IMR-90 (cell line): Measurements from ENCODE around the gene HTT-AS. TPM values are rescaled to one million over a fixed set of nuclear protein-coding genes. Genes with fewer than 3 reads are reported as not detected.

Experiments used
- ATAC-seq: fragments of 200-7000 bp; cut with Tn5 transposase; 2 replicates; pipeline ENCODE4 v1.9.1; 2020; ENCODE audit warnings: low read depth, mild to moderate bottlenecking, moderate library complexity
- BruUV-seq: library from RNA; stranded (reverse); fragments of 400-500 nt; replicated peaks from 2 replicates; lab custom pipeline; 2021; lab: Mats Ljungman, UMichigan
- CTCF ChIA-PET: fragments of 300-600 bp; formaldehyde crosslinking; extraction: SDS; loops from one replicate; lab custom pipeline; 2021; ENCODE audit warnings: antibody characterized with exemption; lab: Yijun Ruan, JAX
- POLR2A ChIA-PET: fragments of 300-600 bp; sonication (Branson Sonifier 250); formaldehyde crosslinking; loops from one replicate; lab custom pipeline; 2022; ENCODE audit warnings: antibody characterized with exemption; ENCODE audit not compliant: unreplicated experiment; lab: Charles Lee
- DNase-seq: peaks from one replicate; pipeline ENCODE4 v3.0.0; 2013
- H2AFZ ChIP-seq: replicated peaks from 2 replicates; pipeline ENCODE3; 2013; ENCODE audit warnings: low read length, mild to moderate bottlenecking; ENCODE audit not compliant: poor library complexity
- H2AK5ac ChIP-seq: 2 replicates; pipeline ENCODE4 v1.6.1; 2013; ENCODE audit warnings: low read depth, low read length, inconsistent platforms
- H2AK9ac ChIP-seq: replicated peaks from 2 replicates; pipeline ENCODE3; 2013; ENCODE audit warnings: mild to moderate bottlenecking, low read depth, low read length, moderate library complexity; ENCODE audit not compliant: poor library complexity
- H2BK120ac ChIP-seq: 2 replicates; pipeline ENCODE4 v1.6.1; 2013; ENCODE audit warnings: low read depth, low read length, inconsistent platforms
- H2BK15ac ChIP-seq: 3 replicates; pipeline ENCODE4 v1.6.1; 2013; ENCODE audit warnings: low read depth, low read length, inconsistent platforms
- H2BK20ac ChIP-seq: 2 replicates; pipeline ENCODE4 v1.6.1; 2013; ENCODE audit warnings: low read depth, mild to moderate bottlenecking, inconsistent platforms, low read length, moderate library complexity
- H2BK5ac ChIP-seq: 2 replicates; pipeline ENCODE4 v1.6.1; 2013; ENCODE audit warnings: mild to moderate bottlenecking, low read depth, low read length, inconsistent platforms; ENCODE audit not compliant: poor library complexity, severe bottlenecking
- H3K14ac ChIP-seq: replicated peaks from 2 replicates; pipeline ENCODE4 v1.6.1; 2013; ENCODE audit warnings: low read depth, low read length, inconsistent platforms
- H3K18ac ChIP-seq: 2 replicates; pipeline ENCODE4 v1.6.1; 2013; ENCODE audit warnings: low read depth, low read length, control low read depth
- H3K23ac ChIP-seq: 2 replicates; pipeline ENCODE4 v1.6.1; 2013; ENCODE audit warnings: low read depth, low read length, inconsistent platforms
- H3K27ac ChIP-seq: 2 replicates; pipeline ENCODE4 v1.5.1; 2013; ENCODE audit warnings: mild to moderate bottlenecking, control low read depth, low read length; ENCODE audit not compliant: insufficient read depth
- H3K27me3 ChIP-seq: 2 replicates; pipeline ENCODE4 v1.6.1; 2013; ENCODE audit warnings: low read length; ENCODE audit not compliant: control insufficient read depth, insufficient read depth
- H3K36me3 ChIP-seq: 2 replicates; pipeline ENCODE4 v1.6.1; 2013; ENCODE audit warnings: low read length, mixed read lengths; ENCODE audit not compliant: control insufficient read depth, insufficient read depth
- H3K4ac ChIP-seq: 2 replicates; pipeline ENCODE4 v1.6.1; 2013; ENCODE audit warnings: low read depth, low read length, inconsistent platforms
- H3K4me1 ChIP-seq: 2 replicates; pipeline ENCODE4 v1.6.1; 2013; ENCODE audit warnings: low read length, mixed read lengths; ENCODE audit not compliant: control insufficient read depth, insufficient read depth
- H3K4me2 ChIP-seq: 2 replicates; pipeline ENCODE4 v1.6.1; 2013; ENCODE audit warnings: low read depth, mild to moderate bottlenecking, control low read depth, low read length, moderate library complexity
- H3K4me3 ChIP-seq: 2 replicates; pipeline ENCODE4 v1.5.1; 2013; ENCODE audit warnings: low read depth, mild to moderate bottlenecking, control low read depth, low read length, moderate library complexity; ENCODE audit not compliant: insufficient read depth
- H3K56ac ChIP-seq: 2 replicates; pipeline ENCODE4 v1.6.1; 2013; ENCODE audit warnings: low read length, inconsistent platforms; ENCODE audit not compliant: insufficient read depth; ENCODE audit errors: extremely low read depth
- H3K79me1 ChIP-seq, 2 experiments: 2 replicates each; pipeline ENCODE4 v1.6.1; 2013; ENCODE audit warnings: low read length in 2 of 2, inconsistent platforms in 1 of 2, low read depth in 1 of 2
- H3K9ac ChIP-seq: 2 replicates; pipeline ENCODE4 v1.6.1; 2013; ENCODE audit warnings: low read depth, low read length, control low read depth
- H3K9me1 ChIP-seq: 2 replicates; pipeline ENCODE4 v1.6.1; 2013; ENCODE audit warnings: low read length, inconsistent platforms; ENCODE audit not compliant: insufficient read depth
- H3K9me3 ChIP-seq: 2 replicates; pipeline ENCODE4 v1.6.1; 2013; ENCODE audit warnings: low read length; ENCODE audit not compliant: control insufficient read depth, insufficient read depth
- H4K20me1 ChIP-seq: 2 replicates; pipeline ENCODE4 v1.6.1; 2013; ENCODE audit warnings: low read length, inconsistent platforms; ENCODE audit not compliant: insufficient read depth
- H4K5ac ChIP-seq: 2 replicates; pipeline ENCODE4 v1.6.1; 2013; ENCODE audit warnings: mild to moderate bottlenecking, low read depth, low read length, control low read depth
- H4K8ac ChIP-seq, 2 experiments: 2 replicates each; pipeline ENCODE4 v1.6.1; 2013; ENCODE audit warnings: low read depth in 2 of 2, low read length in 2 of 2, control low read depth in 1 of 2, inconsistent platforms in 1 of 2
- H4K91ac ChIP-seq: 2 replicates; pipeline ENCODE4 v1.6.1; 2013; ENCODE audit warnings: low read depth, low read length, inconsistent platforms; ENCODE audit not compliant: insufficient read depth
- BHLHE40 ChIP-seq: fragments of 150-350 bp; IDR thresholded peaks from 2 replicates; pipeline ENCODE4 v1.6.1; 2016; ENCODE audit warnings: mild to moderate bottlenecking, low read depth, low read length
- CEBPB ChIP-seq: IDR thresholded peaks from 2 replicates; pipeline ENCODE4 v1.6.1; 2012; ENCODE audit warnings: low read depth, low read length, improper control_type of control experiment
- CTCF ChIP-seq: conservative IDR thresholded peaks from 2 replicates; pipeline ENCODE4 v1.5.1; 2012; ENCODE audit warnings: mild to moderate bottlenecking, low read depth, low read length, improper control_type of control experiment
- ELK1 ChIP-seq: fragments of 150-350 bp; IDR thresholded peaks from 2 replicates; pipeline ENCODE4 v1.6.1; 2016; ENCODE audit warnings: low read depth, mild to moderate bottlenecking, low read length, moderate library complexity, borderline replicate concordance
- FOS ChIP-seq: fragments of 150-350 bp; IDR thresholded peaks from 2 replicates; pipeline ENCODE4 v1.6.1; 2016; ENCODE audit warnings: low read depth, low read length
- MAZ ChIP-seq: IDR thresholded peaks from 2 replicates; pipeline ENCODE4 v1.6.1; 2012; ENCODE audit warnings: low read depth, mild to moderate bottlenecking, low read length, improper control_type of control experiment, moderate library complexity, borderline replicate concordance
- MXI1 ChIP-seq: IDR thresholded peaks from 2 replicates; pipeline ENCODE4 v1.6.1; 2012; ENCODE audit warnings: low read depth, mild to moderate bottlenecking, low read length, moderate library complexity, borderline replicate concordance
- NFE2L2 ChIP-seq: fragments of 150-350 bp; IDR thresholded peaks from 2 replicates; pipeline ENCODE4 v1.6.1; 2016; ENCODE audit warnings: low read depth, mild to moderate bottlenecking, low read length
- RAD21 ChIP-seq: IDR thresholded peaks from 2 replicates; pipeline ENCODE4 v1.6.1; 2012; ENCODE audit warnings: low read length, improper control_type of control experiment
- RCOR1 ChIP-seq: IDR thresholded peaks from 2 replicates; pipeline ENCODE4 v1.6.1; 2012; ENCODE audit warnings: mild to moderate bottlenecking, low read length, improper control_type of control experiment; ENCODE audit not compliant: insufficient replicate concordance
- SMC3 ChIP-seq: fragments of 150-350 bp; IDR thresholded peaks from 2 replicates; pipeline ENCODE4 v1.6.1; 2016; ENCODE audit warnings: low read depth, mild to moderate bottlenecking, antibody characterized with exemption, low read length, moderate library complexity
- USF2 ChIP-seq: fragments of 150-350 bp; IDR thresholded peaks from 2 replicates; pipeline ENCODE4 v1.6.1; 2017; ENCODE audit warnings: mild to moderate bottlenecking, antibody characterized with exemption, low read length, low read depth
- WGBS, 2 experiments: methylation state at CpG; one replicate each; pipeline versions ENCODE4 v1.1.5 to v1.1.7; 2013; ENCODE audit warnings: missing lambda C conversion rate in 2 of 2; ENCODE audit not compliant: insufficient read length in 1 of 2; ENCODE audit errors: extremely low coverage in 2 of 2; 5-methylcytosine and 5-hydroxymethylcytosine counted together
- dilution Hi-C: fragments of 300-500 bp; cut with HindIII; formaldehyde crosslinking; loops from one replicate; pipeline ENCODE4 v1.14.3; 2018; ENCODE audit warnings: low sequenced_read_pairs; ENCODE audit not compliant: unreplicated experiment
- in situ Hi-C: fragments of 300-500 bp; cut with MboI; formaldehyde crosslinking; loops from 3 replicates; pipeline ENCODE4 v1.14.3; 2019; ENCODE audit warnings: low sequenced_read_pairs, inconsistent platforms, mixed read lengths
- intact Hi-C: fragments of 100-400 bp; cut with micrococcal nuclease; formaldehyde crosslinking; loops from 2 replicates; pipeline ENCODE4 v1.10.0; 2022
- polyA plus RNA-seq, 3 experiments: library from polyadenylated mRNA; depleted of rRNA; stranded (reverse); fragments of >200 nt; gene quantifications; 2 replicates each; pipeline ENCODE4 v1.2.3, GENCODE V29; 2012; ENCODE audit warnings: low replicate concordance in 1 of 3
- total RNA-seq: library from RNA; depleted of rRNA; stranded (reverse); fragments of >200 nt; gene quantifications from 2 replicates; pipeline ENCODE4 v1.2.3, GENCODE V29; 2012

Gene HTT-AS
- total and polyA plus RNA-seq, 2 of the 4 experiments (the other 2 are of a cell fraction): not detected

- H3K27me3 ChIP-seq: no peaks in the 10 kb centered on the region
- no TSS peak for BruUV-seq
- H3K4ac ChIP-seq: no peak overlapping the region
- H4K20me1 ChIP-seq: no peaks in the 10 kb centered on the region; the same call in 1 of the 2 replicates
- no CpG with 5 or more reads among the region's 2 CpGs for WGBS, 2 experiments
- H4K5ac ChIP-seq: no peak overlapping the region
- ATAC-seq: no peak
- H3K18ac ChIP-seq: no peak overlapping the region
- no peak overlapping the region for H4K91ac ChIP-seq
- no peak overlapping the region for H3K23ac ChIP-seq
- no peak overlapping the region for H3K4me2 ChIP-seq
- H3K4me3 ChIP-seq: no peak overlapping the region
- TF ChIP-seq FOS (no peak), RCOR1 (no peak), MXI1 (no peak), USF2 (no peak), ELK1 (no peak), CEBPB (no peak), RAD21 (no peak), CTCF (no peak), MAZ (no peak), BHLHE40 (no peak), SMC3 (no peak), NFE2L2 (no peak)
- H3K79me1 ChIP-seq: peaks cover 9 to 49% of the 10 kb centered on the region in 2 experiments
- no peak overlapping the region for H3K27ac ChIP-seq
- in situ Hi-C loops: no loop called here
- POLR2A ChIA-PET: no interaction called here
- CTCF ChIA-PET: no interaction called here
- dilution Hi-C loops: no loop called here
- intact Hi-C loops: no loop called here
- no peak overlapping the region for H3K14ac ChIP-seq
- no peak overlapping the region for H2AFZ ChIP-seq
- H3K36me3 ChIP-seq: peaks cover 30% of the 10 kb centered on the region
- no peak overlapping the region for H4K8ac ChIP-seq
- H2AK5ac ChIP-seq: no peak overlapping the region
- peaks cover 10% of the 10 kb centered on the region for H3K4me1 ChIP-seq
- H3K9me3 ChIP-seq: no peaks in the 10 kb centered on the region
- H2BK15ac ChIP-seq: no peak overlapping the region
- H3K9me1 ChIP-seq: peaks cover 13% of the 10 kb centered on the region
- no peak overlapping the region for H3K56ac ChIP-seq
- H2BK5ac ChIP-seq: no peak overlapping the region
- no peak for DNase-seq
- H3K9ac ChIP-seq: no peak overlapping the region
- no peak overlapping the region; the same call in 1 of the 2 replicates for H2BK20ac ChIP-seq
- no peak overlapping the region for H2AK9ac ChIP-seq
- H2BK120ac ChIP-seq: no peak overlapping the region
Observed at GRCh38 chr4:3116955-3117354, 42.6 kb upstream of the HTT-AS start.
